GM12874 (cell line): ENCODE results near the gene ZYX.

ENCODE experiments used
- TF ChIP-seq, protein P1 (sequence below): IDR thresholded peaks from 2 replicates; pipeline ENCODE4 v1.5.1; 2011; ENCODE audit warnings: low read depth, mild to moderate bottlenecking, control low read depth, low read length, moderate library complexity; ENCODE audit not compliant: insufficient read depth

ZYX gene

DNA sequence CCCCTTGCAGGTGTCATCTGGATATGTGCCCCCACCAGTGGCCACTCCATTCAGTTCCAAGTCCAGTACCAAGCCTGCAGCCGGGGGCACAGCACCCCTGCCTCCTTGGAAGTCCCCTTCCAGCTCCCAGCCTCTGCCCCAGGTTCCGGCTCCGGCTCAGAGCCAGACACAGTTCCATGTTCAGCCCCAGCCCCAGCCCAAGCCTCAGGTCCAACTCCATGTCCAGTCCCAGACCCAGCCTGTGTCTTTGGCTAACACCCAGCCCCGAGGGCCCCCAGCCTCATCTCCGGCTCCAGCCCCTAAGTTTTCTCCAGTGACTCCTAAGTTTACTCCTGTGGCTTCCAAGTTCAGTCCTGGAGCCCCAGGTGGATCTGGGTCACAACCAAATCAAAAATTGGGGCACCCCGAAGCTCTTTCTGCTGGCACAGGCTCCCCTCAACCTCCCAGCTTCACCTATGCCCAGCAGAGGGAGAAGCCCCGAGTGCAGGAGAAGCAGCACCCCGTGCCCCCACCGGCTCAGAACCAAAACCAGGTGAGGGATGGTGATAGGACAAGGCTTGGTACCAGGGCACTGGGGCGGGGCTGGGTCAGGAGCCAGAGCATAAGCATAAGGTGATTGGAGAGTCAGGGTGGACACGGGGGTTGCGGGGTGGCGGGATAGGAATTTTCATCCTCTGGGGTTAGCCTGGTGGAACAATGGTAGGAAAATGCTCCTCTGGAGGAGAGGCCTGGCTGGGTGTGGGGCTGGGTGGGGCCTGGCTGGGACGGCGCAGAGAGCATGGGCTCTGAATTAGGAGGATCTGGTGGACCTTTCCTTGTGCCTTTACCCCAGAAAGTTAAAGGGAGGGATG, 1.9 kb downstream of the ZYX start:
- TF ChIP-seq, protein P1, sequence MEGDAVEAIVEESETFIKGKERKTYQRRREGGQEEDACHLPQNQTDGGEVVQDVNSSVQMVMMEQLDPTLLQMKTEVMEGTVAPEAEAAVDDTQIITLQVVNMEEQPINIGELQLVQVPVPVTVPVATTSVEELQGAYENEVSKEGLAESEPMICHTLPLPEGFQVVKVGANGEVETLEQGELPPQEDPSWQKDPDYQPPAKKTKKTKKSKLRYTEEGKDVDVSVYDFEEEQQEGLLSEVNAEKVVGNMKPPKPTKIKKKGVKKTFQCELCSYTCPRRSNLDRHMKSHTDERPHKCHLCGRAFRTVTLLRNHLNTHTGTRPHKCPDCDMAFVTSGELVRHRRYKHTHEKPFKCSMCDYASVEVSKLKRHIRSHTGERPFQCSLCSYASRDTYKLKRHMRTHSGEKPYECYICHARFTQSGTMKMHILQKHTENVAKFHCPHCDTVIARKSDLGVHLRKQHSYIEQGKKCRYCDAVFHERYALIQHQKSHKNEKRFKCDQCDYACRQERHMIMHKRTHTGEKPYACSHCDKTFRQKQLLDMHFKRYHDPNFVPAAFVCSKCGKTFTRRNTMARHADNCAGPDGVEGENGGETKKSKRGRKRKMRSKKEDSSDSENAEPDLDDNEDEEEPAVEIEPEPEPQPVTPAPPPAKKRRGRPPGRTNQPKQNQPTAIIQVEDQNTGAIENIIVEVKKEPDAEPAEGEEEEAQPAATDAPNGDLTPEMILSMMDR = no peak

DNA sequence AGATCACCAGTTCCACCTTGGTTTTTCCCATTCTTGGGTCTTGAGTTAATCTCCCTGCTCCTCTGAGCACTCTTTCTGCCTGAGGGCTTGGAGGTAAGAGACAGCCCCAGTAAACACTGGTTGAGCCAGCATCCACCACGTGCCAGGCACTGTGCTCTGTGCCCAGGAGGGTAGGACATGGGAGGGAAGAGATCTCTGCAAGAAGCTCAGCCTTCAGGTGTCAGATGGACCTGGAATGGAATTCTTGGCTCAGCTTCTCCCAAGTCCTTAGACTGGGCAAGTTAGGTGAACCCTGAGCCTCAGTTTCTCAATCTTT, 2.5 kb downstream of the ZYX start:
- TF ChIP-seq, protein P1 = no peak

DNA sequence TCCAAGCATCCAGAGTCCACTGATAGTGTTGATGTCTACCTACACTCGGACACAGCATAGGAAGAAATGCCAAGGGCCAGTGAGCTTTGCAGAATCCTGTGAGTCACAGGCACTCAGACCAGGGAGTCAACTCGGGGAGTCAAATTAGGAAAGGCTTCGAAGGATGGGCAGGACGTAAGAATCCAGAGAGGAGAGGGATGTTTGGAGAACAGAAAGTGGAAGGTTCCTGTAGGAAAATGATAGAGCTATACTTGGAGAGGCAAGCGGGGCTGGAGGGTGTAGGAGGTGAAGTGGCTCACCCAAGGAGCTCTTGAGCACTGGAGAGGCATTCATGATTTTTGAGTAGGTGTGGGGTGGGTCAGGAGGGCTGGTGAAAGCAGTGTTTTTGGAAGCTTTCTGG, 3.0 kb downstream of the ZYX start:
- TF ChIP-seq, protein P1 = no peak

DNA sequence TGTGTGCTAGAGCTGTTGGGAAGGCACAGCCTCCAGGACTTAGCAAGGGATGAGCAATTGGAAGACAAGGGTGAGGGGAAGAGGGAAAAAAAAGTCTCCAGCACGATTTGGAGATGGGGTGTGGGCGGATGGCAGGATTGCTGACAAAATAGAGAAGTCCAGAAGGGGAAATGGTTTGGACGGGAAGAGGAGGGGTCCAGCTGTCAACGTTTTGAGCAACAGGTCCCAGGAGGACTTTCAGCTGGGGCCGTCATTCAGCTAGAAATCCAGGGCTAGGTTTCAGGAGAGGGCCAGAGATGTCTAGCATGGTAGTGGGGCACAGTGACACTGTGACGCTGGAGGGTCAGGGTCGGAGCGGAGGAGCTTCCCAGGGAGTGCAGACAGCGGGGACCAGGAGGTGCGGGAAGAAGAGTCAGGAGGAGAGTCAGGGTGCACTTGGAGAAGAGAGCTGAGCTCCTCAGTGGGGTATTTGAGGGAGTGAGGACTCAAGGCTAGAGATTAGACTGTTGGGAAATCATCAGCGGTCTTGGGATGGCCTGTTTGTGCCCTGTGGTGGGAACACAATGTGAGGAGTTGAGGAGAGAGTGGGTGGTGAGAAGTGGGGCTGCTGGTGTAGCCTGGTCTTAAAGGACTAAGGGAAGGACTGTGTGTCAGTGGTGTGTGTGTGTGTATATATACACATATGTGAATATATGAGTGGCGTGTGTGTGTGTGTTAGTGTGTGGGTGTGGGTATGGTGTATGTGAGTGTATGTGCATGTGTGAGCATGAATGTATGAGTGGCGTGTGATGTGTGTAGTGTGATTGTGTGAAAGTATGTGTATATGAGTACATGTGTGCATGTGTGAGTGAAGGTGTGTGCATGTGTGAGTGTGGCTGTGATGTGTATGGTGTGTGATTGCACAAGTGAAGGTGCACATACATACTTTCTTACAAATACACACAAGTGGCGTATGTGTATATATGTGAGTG, 3.8 kb downstream of the ZYX start:
- TF ChIP-seq, protein P1 = no peak

DNA sequence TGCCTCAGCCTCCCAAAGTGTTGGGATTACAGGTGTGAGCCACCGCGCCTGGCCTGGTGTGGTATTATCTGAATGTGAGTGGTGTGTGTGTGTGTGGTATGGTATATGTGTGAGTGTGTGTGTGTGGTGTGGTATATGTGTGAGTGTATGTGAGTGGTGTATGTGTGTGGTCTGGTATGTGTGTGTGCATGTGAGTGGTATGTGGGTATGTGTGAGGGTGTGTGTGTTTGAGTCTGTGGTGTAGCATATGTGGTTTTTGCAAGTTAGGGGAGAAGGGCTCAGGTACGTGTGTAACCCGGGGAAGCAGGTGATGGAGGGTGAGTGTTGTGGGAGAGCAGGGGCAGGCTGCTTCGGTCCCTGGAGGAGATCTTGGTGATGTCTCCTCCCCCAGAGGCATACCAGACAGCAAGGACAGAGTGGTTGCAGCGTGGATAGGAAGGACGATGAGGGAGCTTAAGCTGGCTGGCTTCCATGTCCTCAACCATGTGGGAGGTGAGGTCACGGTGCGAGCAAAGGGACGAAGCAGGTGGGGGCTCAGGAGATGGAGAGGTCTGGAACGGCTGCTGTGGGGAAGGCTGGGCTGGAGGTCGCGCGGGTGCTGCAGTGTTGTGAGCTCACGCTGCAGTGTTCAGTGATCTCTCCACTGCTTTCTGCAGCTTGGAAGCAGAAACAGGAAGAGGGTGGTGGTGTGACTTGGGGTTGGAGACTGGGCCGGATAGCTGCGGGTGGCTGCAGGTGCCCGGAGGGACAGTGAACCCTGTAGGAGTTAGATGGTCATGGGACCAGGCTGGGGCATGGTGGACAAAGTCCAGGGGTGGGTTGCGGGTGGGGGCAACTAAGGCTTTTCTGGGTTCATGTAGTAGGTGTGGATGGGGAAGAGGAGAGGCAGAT, 5.0 kb downstream of the ZYX start:
- TF ChIP-seq, protein P1 = no peak

DNA sequence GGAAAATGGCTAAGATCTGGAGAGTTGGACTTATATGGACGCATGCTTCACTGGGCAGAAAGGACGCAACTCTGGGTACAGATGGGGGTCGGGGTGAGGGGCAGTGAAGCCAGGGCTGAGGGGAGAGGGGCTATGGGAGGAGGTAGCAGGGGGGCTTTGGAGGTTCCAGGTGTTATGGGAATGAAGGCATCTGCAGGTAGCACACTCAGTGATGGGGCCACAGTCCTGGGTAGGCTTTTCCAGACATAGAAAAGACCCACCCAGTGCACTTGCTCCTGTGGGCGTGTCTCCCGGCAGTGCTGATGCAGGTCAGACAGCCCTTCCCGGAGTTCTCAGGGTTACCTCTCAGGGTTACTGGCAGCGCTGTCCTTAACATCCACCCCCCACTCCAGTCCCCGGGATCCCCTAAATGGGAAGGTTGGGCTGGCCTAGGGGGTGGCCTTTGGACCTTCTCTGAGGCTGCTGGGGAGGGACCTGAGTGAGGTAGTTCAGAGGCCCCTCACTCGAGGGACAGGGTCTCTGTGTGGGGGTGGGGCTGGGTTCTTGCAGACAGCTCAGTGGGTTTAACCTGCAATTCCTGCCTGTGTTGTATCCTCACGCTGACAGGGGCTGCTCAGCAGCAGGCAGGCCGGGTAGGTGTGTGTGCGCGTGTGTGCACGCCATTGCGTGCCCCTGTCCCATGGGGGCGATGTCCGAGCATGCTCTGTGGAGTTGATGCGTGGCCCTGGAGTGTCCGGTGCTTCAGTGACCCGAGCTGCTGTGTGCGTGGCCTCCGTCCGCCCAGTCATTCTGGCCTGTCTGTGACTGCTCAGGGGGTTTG, 6.2 kb downstream of the ZYX start:
- TF ChIP-seq, protein P1 = no peak
